ENCODE data around the gene CISD3.
A peak's percentile ranks its signal among the peaks of the same experiment; 100 is the strongest.

CISD3 gene

DNA sequence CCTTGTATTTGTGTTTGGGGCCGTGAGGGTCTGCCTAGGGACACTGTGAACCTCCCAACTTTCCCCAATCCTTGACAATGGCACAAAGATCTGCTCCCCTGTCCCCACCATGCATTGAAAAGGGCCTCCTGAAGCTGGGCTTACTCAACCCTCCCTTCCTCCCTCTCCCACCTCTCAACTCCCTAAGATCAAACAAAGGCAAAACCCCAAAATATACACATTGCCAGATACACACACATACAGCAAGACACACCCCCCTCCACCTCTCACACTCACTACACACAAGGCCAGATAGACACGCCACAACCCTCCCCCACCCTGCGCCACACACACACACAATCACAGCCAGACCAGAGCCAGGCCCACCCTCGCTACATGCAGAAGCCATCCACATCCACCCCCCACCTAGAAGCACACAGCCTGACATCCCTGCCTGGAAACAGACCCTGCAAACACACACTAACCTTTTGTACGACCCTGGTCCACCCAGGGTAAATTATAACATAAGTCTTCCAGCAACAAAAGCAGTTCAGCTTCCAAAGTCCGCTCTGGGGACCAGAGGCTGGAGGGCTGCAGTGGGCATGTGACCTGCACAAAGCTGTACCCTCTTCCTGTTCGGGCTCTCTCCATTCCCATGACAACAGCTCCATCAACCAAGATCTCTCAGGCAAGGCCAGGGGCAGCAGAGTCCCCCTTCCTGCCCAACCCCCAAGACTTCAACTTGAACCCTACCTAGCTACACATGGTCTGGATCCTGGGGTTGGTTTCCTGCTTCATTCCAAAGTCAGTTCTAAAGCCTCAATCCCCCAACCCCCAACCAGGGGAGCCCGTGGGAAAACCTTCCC is 16.1 kb downstream of the CISD3 start:
- no peak for DNase-seq

- DNase-seq, result no peak
Measured at GRCh38 chr17:38746849-38747462, 16.8 kb downstream of the CISD3 start.

DNA sequence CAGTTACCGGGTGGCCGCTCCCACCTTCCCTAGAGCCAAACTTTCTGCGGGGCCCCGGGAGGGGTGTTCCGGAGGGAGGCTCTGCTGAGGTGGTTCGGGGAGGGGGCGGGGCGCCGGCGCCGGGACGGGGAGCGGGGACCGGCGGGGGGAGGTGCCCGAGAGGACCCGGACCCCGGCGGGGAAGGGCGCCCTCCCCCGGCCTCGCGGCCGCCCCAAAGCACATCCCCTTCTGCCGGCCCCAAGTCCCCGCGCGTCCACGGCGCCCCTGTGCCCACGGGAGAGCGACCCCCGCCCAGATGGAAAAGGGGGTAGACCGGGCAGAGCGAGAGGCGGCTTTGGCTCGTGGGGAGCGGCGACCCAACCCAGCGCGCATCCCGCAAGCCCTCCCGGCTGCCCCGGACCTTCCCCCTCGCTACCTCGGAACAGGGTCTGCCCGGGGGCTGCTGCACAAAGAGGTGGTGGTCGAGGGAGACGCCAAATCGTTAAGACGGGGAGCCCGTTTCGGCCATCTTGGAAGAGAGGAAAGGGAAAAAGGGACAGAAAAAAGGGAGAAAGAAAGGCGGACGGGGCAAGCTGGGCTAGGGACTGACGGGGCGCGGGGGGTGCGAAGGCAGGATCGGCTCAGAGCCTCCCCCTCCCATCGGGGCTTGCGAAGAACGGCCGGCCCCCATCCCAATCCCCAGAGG is 17.5 kb downstream of the CISD3 start:
- DNase-seq, result no peak

GRCh38 chr17:38748149-38748891 is 18.2 kb downstream of the CISD3 start, which contains the start of gene PCGF2:
TSS of gene PCGF2 (minus strand) at chr17:38748336. CDS start at chr17:38740402, 7,934 bp downstream.
- DNase-seq, result no peak

DNA sequence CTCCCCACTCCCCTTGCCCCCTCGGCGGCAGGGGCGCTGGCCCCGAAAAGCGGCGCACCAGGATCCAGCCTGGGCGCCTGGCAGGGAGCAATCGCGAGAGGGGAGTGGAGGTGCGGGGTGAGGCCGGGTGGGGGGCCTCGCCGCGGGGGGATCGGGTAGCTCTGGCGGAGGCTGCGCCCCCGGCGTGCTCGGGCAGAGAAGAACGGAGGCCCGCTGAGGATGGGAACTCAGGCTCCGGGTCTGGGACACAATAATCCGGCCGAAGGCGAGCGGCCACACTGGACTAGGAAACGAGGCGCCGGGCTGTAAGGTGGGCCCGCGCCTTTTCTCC is 18.7 kb downstream of the CISD3 start:
- no peak for DNase-seq

- DNase-seq, result no peak
Measured at GRCh38 chr17:38749223-38750043, 19.3 kb downstream of the CISD3 start.

DNA sequence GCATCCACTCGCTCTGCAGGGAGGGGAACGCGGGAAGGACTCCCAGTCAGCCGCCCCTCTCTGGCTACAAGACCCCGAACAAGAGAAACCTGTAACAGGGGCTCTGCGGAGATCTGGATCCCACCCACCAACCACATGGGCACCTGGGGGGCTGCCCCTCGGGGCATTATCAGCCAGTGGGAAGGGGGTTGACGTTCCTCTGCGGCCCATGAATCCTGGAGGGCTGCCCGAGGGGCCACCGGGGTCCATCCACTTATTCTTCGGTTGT is 19.8 kb downstream of the CISD3 start:
- no peak for DNase-seq

DNA sequence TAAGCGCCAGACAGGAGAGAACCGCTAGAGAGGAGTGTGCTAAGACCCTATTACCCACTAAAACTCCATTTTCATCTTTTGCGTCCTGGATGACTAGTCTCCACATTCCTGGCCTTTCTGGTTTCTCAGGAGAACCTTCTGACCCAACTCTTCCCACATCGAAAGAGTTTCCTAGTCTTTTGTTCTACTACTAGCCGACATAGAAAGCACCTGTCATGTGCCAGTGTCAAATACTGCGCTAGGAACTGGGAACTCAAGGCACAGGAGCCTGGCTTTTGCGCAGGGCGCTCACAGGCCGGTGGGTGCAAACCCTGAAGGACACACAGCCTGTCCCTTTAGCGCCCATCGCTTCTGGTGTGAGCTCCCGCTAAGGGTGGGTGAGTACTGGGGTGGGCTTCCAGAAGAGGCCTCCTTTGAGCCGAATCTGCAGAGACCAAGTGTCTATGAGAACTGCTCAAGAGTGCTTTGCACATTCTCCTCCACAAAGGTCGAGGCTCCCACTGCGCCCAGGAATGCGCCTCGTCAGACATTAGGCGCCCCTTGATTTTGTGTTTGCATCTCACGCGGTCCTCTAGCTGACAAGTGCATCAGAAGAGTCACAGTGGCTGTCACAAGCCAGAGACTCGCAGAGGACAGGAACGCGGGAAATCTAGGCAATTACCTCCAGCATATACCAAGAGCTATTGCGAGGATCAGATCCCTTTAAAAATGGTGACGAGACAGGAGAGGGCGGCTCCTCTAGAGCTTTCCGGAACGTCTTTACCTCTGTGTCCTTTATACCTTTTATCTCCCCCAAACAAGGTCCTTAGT is 20.4 kb downstream of the CISD3 start:
- no peak for DNase-seq

DNA sequence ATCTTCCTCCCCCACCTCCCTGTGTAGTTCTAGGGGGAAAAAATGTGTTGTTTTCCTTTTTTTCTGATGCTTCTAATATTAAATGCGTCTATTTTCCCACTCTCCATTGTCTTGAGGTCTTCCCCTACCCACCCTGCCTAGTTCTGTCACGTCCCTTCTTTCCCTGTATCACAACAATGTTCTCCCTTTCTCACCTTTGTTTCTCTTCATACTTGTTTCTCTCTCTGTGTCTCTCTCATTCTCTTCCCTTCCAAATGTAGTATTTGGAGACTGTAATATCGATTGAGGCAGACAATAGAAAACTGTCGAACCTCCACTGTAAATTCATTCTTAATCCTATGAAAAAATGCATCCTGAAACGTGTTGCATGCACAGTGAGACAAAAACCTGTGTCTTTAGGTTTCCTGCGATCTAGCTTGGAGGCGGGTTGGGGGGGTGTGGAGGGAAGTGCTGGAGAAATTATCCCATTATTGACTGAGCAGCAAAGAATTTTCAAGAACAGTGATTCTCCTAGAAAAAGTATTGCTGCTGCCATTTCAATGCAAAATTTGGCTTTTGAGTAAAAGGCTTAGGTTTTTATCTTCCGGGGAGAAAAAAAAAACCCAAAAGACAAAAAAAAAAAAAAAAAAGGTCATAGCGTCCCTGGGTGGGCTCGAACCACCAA is 21.1 kb downstream of the CISD3 start:
- no peak for DNase-seq

- no peak for DNase-seq
Measured at GRCh38 chr17:38751808-38752307, 21.7 kb downstream of the CISD3 start.

- peak; percentile 98 for DNase-seq
Measured at GRCh38 chr17:38752308-38753070, 22.3 kb downstream of the CISD3 start, which contains the start of gene PSMB3. TSS of gene PSMB3 (plus strand) at chr17:38752741. CDS start at chr17:38752827, 86 bp downstream.

- no peak for DNase-seq
Measured at GRCh38 chr17:38753071-38753506, 22.9 kb downstream of the CISD3 start.

DNA sequence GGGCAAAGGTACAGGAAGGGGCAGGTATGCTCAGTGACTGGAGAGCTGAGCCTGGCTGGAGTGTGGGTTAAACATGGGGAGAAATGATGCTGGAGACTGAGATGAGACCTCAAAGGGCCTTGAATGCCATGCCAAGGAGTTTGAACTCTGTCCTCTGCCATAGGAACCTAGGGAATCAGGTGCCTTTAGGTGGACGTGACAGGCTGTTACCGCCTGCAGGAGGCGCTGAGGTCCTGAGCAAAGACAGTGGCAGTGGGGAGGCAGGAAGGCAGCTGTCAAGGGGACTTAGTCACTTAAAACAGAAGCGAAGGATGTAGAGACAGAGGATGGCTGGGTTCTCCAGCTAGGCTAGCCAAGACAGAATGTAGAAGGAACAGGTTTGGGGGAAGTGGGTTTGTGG is 31.5 kb downstream of the CISD3 start:
- DNase-seq, result no peak

DNA sequence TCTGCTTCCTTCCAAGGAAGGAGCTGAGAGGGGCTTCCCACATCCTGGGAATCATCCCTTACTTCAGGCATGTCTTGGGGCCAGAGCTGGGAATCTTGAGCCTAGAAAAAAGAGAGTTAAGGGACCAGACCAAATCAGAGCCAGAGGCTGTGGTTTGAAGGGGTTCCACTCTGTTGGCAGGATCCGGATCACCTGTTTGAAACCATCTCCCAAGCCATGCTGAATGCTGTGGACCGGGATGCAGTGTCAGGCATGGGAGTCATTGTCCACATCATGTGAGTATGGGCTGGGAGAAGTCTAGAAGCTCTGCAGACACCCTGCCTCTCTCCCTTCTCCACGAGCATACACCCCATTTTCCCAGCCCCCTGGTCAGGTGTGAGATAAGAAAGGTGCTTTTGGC is 32.1 kb downstream of the CISD3 start:
- no peak for DNase-seq

DNA sequence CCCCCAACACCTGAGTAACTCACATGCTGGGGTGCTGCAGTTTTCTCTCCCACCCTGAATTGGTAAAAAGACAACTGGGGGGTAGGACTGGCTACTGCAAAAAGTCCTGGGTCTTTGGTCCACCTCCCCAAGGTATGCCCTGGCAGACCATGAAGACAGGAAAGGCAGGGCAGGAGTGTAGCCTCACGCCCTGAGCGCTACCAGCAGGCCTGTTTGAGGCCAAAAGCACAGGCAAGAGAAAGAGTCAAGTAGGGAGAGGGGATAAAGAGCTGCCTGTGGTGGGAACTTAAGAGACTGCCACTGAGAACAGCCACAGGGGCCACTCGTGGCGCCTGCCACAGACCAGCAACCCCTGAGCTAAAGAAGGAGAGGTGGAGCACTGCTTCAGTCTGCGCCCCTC is 36.2 kb downstream of the CISD3 start:
- no peak for DNase-seq

GRCh38 chr17:38768417-38768816 is 38.3 kb downstream of the CISD3 start:
- no peak for DNase-seq

GRCh38 chr17:38773258-38773657 is 43.1 kb downstream of the CISD3 start:
- no peak for DNase-seq

- no peak for DNase-seq
Measured at GRCh38 chr17:38777641-38778250, 47.6 kb downstream of the CISD3 start.

DNA sequence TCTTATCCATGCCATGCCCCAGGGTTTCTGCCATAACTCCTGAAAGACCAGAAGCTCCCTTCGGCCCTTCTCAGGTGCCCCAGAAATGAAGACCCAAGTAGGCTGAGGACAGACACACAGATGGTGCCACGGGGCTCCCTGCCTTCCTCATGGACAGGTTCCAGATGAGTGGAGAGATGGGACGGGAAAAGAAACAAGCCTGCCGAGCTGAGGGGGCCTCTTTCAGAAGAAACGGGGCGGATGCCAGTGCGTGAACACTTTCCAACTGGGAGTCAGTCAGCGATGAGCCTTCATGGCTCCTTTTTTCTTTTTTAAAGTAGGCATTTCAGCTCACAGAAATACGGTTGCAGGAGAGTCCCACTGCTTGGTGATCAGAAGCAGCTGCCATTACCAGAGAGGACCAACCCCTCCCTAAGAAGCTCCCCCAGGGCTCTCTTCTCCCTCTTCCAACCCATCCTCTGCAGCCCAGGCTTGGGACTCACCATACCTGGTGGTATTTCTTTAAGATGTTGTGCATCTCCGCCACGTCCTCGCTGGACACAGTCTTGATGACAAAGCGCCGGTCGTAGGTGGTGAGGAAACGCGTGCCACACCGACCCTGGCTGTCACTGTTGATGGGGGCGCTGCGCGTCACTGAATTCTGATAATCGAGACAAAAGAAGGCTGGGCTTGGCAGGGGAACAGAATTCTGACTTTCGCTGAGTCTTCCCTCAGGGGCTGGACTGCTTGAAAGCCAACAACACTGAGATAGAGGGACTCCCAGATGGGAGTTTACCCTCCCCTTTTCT is 50.0 kb downstream of the CISD3 start:
- DNase-seq, result no peak
